Activated CD8-positive, alpha-beta memory T cell treated with anti-CD3 and anti-CD28 coated beads for 1 hour (primary cell): ENCODE data around the gene HIPK3.
"Not testable (repeated sequence)": the region's sequence is repeated elsewhere in the genome, so short reads cannot be mapped to it uniquely, and the experiment has no call there.

Experiments
- DNase-seq, 2 donors: peaks; one replicate each; pipeline ENCODE4 v3.0.0-alpha.2; 2020; ENCODE audit warnings: low read depth in 1 of 2; ENCODE audit errors: extremely low read depth in 1 of 2

HIPK3 gene

GRCh38 chr11:33258631-33259205 is 1.5 kb downstream of the HIPK3 start:
- DNase-seq, result no peak

DNA sequence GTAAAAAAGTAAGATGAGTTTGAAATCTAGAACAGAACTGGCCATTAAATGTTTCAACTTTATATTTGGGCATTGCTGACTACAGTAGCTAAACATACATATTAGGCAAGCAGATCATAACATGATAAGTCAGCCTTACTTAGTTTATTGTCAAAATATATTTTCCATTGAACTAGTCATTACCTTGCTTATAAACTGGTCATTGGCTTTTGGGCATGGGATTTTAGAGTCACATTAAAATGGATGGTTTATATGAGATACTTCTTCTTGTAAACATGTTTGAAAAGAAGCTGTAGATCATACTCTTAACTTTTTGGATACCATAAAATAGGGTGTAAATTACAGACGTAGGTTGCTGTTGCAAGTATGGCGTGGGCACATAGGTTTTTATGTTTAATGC is 2.7 kb downstream of the HIPK3 start:
- DNase-seq, result no peak

GRCh38 chr11:33261350-33261749 is 4.2 kb downstream of the HIPK3 start:
- not testable (repeated sequence) for DNase-seq

- DNase-seq, result no peak
Observed at GRCh38 chr11:33262011-33262645, 4.9 kb downstream of the HIPK3 start.

DNA sequence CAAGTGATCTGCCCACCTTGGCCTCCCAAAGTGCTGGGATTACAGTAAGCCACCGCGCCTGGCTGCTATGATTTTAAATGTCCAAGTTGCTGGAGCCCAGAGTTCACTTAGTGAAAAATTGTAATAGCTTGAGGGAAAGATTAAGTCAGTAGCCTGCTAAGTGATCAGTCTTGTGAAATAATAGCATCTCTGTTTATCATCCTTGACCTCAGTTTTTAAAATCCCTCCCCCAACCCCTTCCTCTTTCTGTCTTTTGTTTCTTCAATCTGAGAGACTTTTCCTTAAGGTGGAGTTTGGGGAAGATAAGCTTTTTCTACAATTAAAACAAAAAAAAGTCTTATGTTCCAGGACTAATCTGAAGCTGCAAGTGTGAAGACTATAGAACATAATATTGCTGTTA is 6.4 kb downstream of the HIPK3 start:
- DNase-seq, result no peak

GRCh38 chr11:33264926-33265325 is 7.7 kb downstream of the HIPK3 start:
- no peak for DNase-seq

- DNase-seq, result no peak
Observed at GRCh38 chr11:33266393-33267215, 9.4 kb downstream of the HIPK3 start.

DNA sequence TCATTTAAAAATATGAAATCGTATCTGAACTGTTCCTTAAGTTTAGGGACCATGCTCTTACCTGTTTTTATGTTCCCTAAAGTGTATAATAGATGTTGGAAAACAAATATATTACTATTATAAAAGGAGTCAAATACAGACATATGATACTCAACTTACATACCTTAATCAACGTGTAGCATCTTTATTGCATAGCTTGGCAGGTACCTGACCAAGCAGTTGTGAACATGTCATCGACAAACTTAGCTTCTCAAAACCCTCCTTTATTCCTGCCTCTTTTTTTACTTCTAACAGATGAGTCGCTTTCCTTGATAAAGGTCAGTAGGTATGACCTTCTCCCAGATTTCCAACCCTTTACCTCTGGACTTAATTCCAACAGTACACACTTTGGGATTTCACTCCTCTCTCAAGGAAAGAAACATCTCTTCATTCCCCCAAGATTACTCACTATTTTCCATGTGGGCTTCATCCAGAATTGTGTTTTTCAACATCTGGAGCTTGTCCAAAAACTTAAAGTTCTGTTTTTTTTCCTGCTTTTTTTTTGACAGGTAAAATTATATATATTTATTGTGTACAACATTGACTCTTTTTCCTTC is 11.9 kb downstream of the HIPK3 start:
- no peak for DNase-seq

GRCh38 chr11:33269822-33270221 is 12.6 kb downstream of the HIPK3 start:
- DNase-seq, result no peak

GRCh38 chr11:33271059-33271458 is 13.9 kb downstream of the HIPK3 start:
- DNase-seq, result no peak

- DNase-seq, result no peak
Observed at GRCh38 chr11:33272338-33273107, 15.3 kb downstream of the HIPK3 start.

GRCh38 chr11:33273656-33274055 is 16.5 kb downstream of the HIPK3 start:
- no peak for DNase-seq

- no peak for DNase-seq
Observed at GRCh38 chr11:33280411-33280810, 23.2 kb downstream of the HIPK3 start.

DNA sequence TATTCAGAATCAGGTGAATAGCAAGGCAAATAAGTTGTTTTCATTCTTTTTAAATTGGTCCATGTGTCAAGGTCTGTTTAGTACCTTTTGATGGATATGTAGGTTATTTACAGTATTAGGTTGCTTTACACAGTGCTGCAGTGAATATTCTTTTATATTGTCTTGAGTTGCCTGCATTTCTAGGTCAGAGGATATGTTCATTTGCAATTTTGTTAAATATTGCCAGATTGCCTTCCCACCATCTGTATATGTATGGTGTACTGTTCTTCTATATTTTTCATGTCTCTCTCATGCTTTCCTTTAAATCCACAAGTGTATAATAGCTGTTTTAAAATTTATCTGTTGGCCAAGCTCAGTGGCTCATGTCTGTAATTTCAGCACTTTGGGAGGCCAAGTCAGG is 24.6 kb downstream of the HIPK3 start:
- no peak for DNase-seq

- DNase-seq, result no peak
Observed at GRCh38 chr11:33284818-33285217, 27.6 kb downstream of the HIPK3 start.

GRCh38 chr11:33290319-33290718 is 33.1 kb downstream of the HIPK3 start:
- DNase-seq, result no peak

DNA sequence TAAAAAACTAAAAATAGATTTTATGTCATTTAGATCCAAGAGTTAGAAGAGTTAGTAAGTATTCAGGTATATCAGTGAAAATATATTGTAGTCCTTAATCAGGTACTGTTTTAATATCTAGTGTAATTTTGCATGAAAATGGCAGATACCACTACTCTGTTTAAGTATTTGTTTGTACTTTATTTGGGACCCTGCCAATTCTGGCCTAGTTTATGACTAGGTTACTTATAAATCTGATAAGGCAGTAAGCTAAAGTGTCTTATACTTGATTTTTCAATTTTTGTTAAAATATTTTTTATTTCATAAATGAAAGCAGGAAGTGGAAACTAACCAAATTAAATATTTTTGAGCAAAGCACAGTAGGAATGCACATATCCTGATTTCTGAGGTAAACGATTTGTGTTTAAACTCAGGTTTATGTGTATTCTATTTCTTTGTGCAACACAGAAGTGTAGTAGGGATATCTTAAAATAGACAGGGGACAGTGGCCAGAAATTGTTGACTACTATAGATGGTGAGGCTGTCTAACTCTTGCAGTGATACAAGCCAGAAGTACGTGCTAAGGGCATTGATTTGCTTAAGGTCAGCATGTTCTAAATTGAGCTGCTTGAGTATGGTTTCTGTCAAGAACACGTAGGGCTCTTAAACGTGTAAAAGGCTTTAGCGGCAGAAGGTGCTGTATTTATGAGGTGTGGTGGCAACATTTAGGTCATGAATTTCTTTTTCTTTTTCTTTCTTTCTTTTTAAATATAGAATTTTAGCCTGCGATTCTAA is 34.0 kb downstream of the HIPK3 start:
- DNase-seq, result no peak

DNA sequence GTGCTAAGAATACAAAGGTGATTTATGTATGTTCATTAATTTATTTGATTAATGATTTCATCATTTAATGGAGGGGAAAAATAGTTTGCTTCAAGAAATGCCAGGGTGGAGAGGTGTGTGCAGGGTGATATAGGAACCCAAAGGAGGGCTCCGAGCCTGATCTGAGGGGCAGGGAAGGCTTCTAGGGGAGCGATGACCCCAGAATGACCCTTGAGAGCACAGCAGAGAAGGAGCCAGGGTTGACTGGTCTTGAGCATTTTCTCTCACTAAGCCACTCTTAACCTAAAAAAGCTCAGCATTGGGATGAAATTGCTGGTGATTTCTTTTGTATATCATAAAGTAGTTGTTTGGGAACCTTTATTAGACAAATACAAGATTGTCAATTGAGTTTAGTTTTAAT is 35.1 kb downstream of the HIPK3 start:
- no peak for DNase-seq

GRCh38 chr11:33294224-33294623 is 37.0 kb downstream of the HIPK3 start:
- no peak for DNase-seq

DNA sequence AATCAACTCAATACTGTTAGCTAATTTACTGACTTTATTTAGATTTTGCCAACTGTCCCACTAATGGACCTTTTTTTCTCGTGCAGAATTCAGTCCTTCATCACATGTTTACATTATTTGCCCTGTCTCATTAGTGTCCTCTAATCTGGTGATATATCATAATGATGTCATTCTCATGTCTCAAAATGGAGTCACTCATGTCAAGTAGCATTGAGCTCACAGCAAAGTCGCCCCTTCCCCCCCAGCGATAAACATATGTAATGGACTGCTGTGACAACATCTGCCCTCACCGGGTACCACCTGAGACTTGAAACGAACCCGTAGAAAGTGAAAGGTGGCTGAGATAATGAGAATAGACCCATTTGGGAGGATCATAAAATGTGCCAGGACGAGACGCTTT is 37.6 kb downstream of the HIPK3 start:
- no peak for DNase-seq
